Neural cell (in vitro differentiated cells): Measurements from ENCODE around the gene SYT5.

Experiments used
- CTCF ChIP-seq: fragments of 450-650 bp; IDR thresholded peaks from 2 replicates; pipeline ENCODE4 v1.5.1; 2014; ENCODE audit warnings: antibody characterized with exemption, mild to moderate bottlenecking, moderate library complexity; ENCODE audit not compliant: poor library complexity, severe bottlenecking
- EP300 ChIP-seq: fragments of 450-650 bp; conservative IDR thresholded peaks from 2 replicates; pipeline ENCODE4 v1.6.1; 2014; ENCODE audit warnings: antibody characterized with exemption, mild to moderate bottlenecking, moderate library complexity; ENCODE audit not compliant: poor library complexity, severe bottlenecking
- EZH2 ChIP-seq: fragments of 200-600, 300-800 bp; shearing (Covaris generic), sonication (generic); IDR thresholded peaks from 2 replicates; pipeline ENCODE4 v1.6.1; 2014; ENCODE audit warnings: antibody characterized with exemption, low read length, borderline replicate concordance, mild to moderate bottlenecking; ENCODE audit not compliant: insufficient read depth, poor library complexity, severe bottlenecking

DNA sequence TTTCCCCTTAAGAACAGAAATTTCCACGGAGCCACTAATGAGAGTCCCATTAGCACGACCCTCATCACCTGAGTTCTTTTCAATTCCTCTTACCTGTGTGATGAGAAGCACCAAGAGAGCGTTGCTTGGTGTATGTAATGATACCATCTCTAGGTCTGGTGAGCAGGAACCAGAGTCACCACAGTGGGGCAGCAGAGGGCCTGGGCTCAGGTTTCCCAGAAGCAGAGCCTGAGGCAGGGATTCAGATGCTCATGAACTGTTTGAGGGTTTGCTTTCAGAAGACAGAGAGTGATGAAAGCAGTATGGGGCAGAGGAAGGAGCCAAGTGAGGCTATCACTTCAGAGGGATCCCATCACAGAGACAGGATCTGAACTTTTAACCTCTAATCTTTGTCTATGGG, 32.4 kb upstream of the SYT5 start:
- TF ChIP-seq EP300 (no peak), EZH2 (no peak), CTCF (peak; percentile 58)
